ENCODE data around the gene ZGLP1. TPM values are rescaled to one million over a fixed set of nuclear protein-coding genes. Genes with fewer than 3 reads are reported as not detected.

ZGLP1 gene
- polyA plus RNA-seq, 3 donors = 5.8 to 10.2 (median 7.5) TPM

Other genes starting within 250 kb of the ZGLP1 start
- 10 to 100 TPM; 25.0 to 30.2 (median 27.7) TPM for gene SHFL, start 223.5 kb downstream of the ZGLP1 start, polyA plus RNA-seq (ENCODE audit: insufficient read length in 3 of 3)
- 1 to 10 TPM; 1.6 to 3.9 (median 3.5) TPM for gene ANGPTL6, start 207.1 kb downstream of the ZGLP1 start, polyA plus RNA-seq (ENCODE audit: insufficient read length in 3 of 3)
- gene PPAN, start 203.5 kb downstream of the ZGLP1 start, polyA plus RNA-seq (ENCODE audit: insufficient read length in 3 of 3) = 10 to 100 TPM; 35.7 to 45.6 (median 36.6) TPM
- gene P2RY11, start 198.1 kb downstream of the ZGLP1 start, polyA plus RNA-seq (ENCODE audit: insufficient read length in 3 of 3) = 10 to 100 TPM; 14.2 to 19.3 (median 18.4) TPM
- 100 to 1,000 TPM; 197 to 223 (median 211) TPM for gene EIF3G, start 189.9 kb downstream of the ZGLP1 start, polyA plus RNA-seq (ENCODE audit: insufficient read length in 3 of 3)
- 100 to 1,000 TPM; 102 to 125 (median 107) TPM for gene DNMT1, start 114.9 kb downstream of the ZGLP1 start, polyA plus RNA-seq (ENCODE audit: insufficient read length in 3 of 3)
- gene S1PR2, start 78.5 kb downstream of the ZGLP1 start, polyA plus RNA-seq (ENCODE audit: insufficient read length in 3 of 3) = 10 to 100 TPM; 12.1 to 13.5 (median 12.3) TPM
- 10 to 100 TPM; 47.5 to 58.3 (median 58.1) TPM for gene MRPL4, start 57.6 kb downstream of the ZGLP1 start, polyA plus RNA-seq (ENCODE audit: insufficient read length in 3 of 3)
- gene ICAM1, start 38.7 kb downstream of the ZGLP1 start, polyA plus RNA-seq (ENCODE audit: insufficient read length in 3 of 3) = 1 to 10 TPM; 5.0 to 6.6 (median 5.6) TPM
- gene ICAM4, start 22.9 kb downstream of the ZGLP1 start, polyA plus RNA-seq (ENCODE audit: insufficient read length in 3 of 3) = under 1 TPM; 0.49 to 0.62 (median 0.53) TPM
- gene ICAM5, start 19.9 kb downstream of the ZGLP1 start, polyA plus RNA-seq (ENCODE audit: insufficient read length in 3 of 3) = under 1 TPM in 2 of 3 donors, not detected in 1; 0.10 to 0.17 TPM
- gene FDX2, start 6.2 kb upstream of the ZGLP1 start, polyA plus RNA-seq (ENCODE audit: insufficient read length in 3 of 3) = 10 to 100 TPM; 18.9 to 25.4 (median 22.1) TPM
- 10 to 100 TPM; 31.9 to 43.4 (median 37.1) TPM for gene RAVER1, start 23.7 kb upstream of the ZGLP1 start, polyA plus RNA-seq (ENCODE audit: insufficient read length in 3 of 3)
- gene ICAM3, start 29.8 kb upstream of the ZGLP1 start, polyA plus RNA-seq (ENCODE audit: insufficient read length in 3 of 3) = 10 to 100 TPM in 1 of 3 donors, 1 to 10 TPM in 2; 8.6 to 10.0 (median 9.9) TPM
- gene TYK2, start 70.8 kb upstream of the ZGLP1 start, polyA plus RNA-seq (ENCODE audit: insufficient read length in 3 of 3) = 100 to 1,000 TPM; 115 to 155 (median 151) TPM
- 100 to 1,000 TPM; 166 to 183 (median 170) TPM for gene CDC37, start 93.7 kb upstream of the ZGLP1 start, polyA plus RNA-seq (ENCODE audit: insufficient read length in 3 of 3)
- gene PDE4A, start 110.7 kb upstream of the ZGLP1 start, polyA plus RNA-seq (ENCODE audit: insufficient read length in 3 of 3) = 1 to 10 TPM; 2.0 to 2.6 (median 2.1) TPM
- gene KEAP1, start 193.5 kb upstream of the ZGLP1 start, polyA plus RNA-seq (ENCODE audit: insufficient read length in 3 of 3) = 10 to 100 TPM; 73.5 to 81.5 (median 74.1) TPM
- 1 to 10 TPM; 1.2 to 1.4 (median 1.2) TPM for gene S1PR5, start 207.6 kb upstream of the ZGLP1 start, polyA plus RNA-seq (ENCODE audit: insufficient read length in 3 of 3)
- 10 to 100 TPM; 34.8 to 39.1 (median 35.1) TPM for gene ATG4D, start 234.1 kb upstream of the ZGLP1 start, polyA plus RNA-seq (ENCODE audit: insufficient read length in 3 of 3)

All from renal pelvis (tissue), 3 donors.